Liver (tissue), 9 donors: ENCODE data around the gene AP2S1. TPM values are rescaled to one million over a fixed set of nuclear protein-coding genes. Genes with fewer than 3 reads are reported as not detected.

Experiments used
- DNase-seq: peaks from one replicate; pipeline ENCODE4 v3.0.0-alpha.2; 2017; ENCODE audit warnings: low spot score
- H3K27ac ChIP-seq, 2 donors: one replicate each; pipeline ENCODE4 v1.7.0; 2013; ENCODE audit warnings: inconsistent platforms in 2 of 2, low read length in 2 of 2, control low read depth in 1 of 2, low read depth in 1 of 2, mild to moderate bottlenecking in 1 of 2
- H3K27me3 ChIP-seq, 4 donors: one replicate each; pipeline versions ENCODE4 v1.6.1 to v1.7.0; 2013; ENCODE audit warnings: low read length in 3 of 4, inconsistent platforms in 1 of 4, mild to moderate bottlenecking in 1 of 4, moderate library complexity in 1 of 4; ENCODE audit not compliant: control insufficient read depth in 4 of 4, insufficient read depth in 4 of 4
- H3K36me3 ChIP-seq, 4 donors: one replicate each; pipeline versions ENCODE4 v1.6.1 to v1.7.0; 2013; ENCODE audit warnings: low read length in 3 of 4, mild to moderate bottlenecking in 3 of 4, low read depth in 1 of 4, moderate library complexity in 1 of 4; ENCODE audit not compliant: control insufficient read depth in 4 of 4, insufficient read depth in 3 of 4
- H3K4me1 ChIP-seq, 4 donors: one replicate each; pipeline versions ENCODE4 v1.6.1 to v1.7.0; 2013; ENCODE audit warnings: low read length in 3 of 4, mild to moderate bottlenecking in 3 of 4, moderate library complexity in 1 of 4; ENCODE audit not compliant: control insufficient read depth in 4 of 4, insufficient read depth in 4 of 4
- H3K4me3 ChIP-seq, 3 donors: one replicate each; pipeline versions ENCODE4 v1.6.1 to v1.7.0; 2013; ENCODE audit warnings: low read length in 3 of 3, control low read depth in 1 of 3, low read depth in 1 of 3, mild to moderate bottlenecking in 1 of 3
- H3K9ac ChIP-seq, 2 donors: one replicate each; pipeline ENCODE4 v1.7.0; 2013; ENCODE audit warnings: low read length in 2 of 2, mild to moderate bottlenecking in 2 of 2, moderate library complexity in 2 of 2, control low read depth in 1 of 2, low read depth in 1 of 2
- H3K9me3 ChIP-seq, 4 donors: one replicate each; pipeline versions ENCODE4 v1.6.1 to v1.7.0; 2013; ENCODE audit warnings: low read length in 3 of 4; ENCODE audit not compliant: control insufficient read depth in 4 of 4
- CTCF ChIP-seq: fragments of 150-350 bp; IDR thresholded peaks from 2 replicates; pipeline ENCODE4 v1.5.1; 2017; ENCODE audit warnings: improper control_type of control experiment, low read depth, low read length; ENCODE audit not compliant: missing input control
- EGR1 ChIP-seq, 2 donors: IDR thresholded peaks; 2 replicates each; pipeline ENCODE4 v1.6.1; 2016 to 2018; ENCODE audit warnings: antibody characterized with exemption in 2 of 2, low read depth in 2 of 2
- FOXA1 ChIP-seq: IDR thresholded peaks from 2 replicates; pipeline ENCODE4 v1.6.1; 2016; ENCODE audit warnings: antibody characterized with exemption
- FOXA2 ChIP-seq: IDR thresholded peaks from 2 replicates; pipeline ENCODE4 v1.6.1; 2016; ENCODE audit warnings: antibody characterized with exemption
- GABPA ChIP-seq, 2 donors: IDR thresholded peaks in 1 of 2; conservative IDR thresholded peaks in 1 of 2; 2 replicates each; pipeline ENCODE4 v1.6.1; 2016; ENCODE audit warnings: antibody characterized with exemption in 2 of 2, mild to moderate bottlenecking in 1 of 2, moderate library complexity in 1 of 2
- HNF4A ChIP-seq, 2 donors: conservative IDR thresholded peaks; 2 replicates each; pipeline ENCODE4 v1.6.1; 2016; ENCODE audit warnings: antibody characterized with exemption in 2 of 2, mild to moderate bottlenecking in 2 of 2
- HNF4G ChIP-seq: IDR thresholded peaks from 2 replicates; pipeline ENCODE4 v1.6.1; 2016; ENCODE audit warnings: antibody characterized with exemption
- JUND ChIP-seq, 2 donors: IDR thresholded peaks; 2 replicates each; pipeline ENCODE4 v1.6.1; 2016; ENCODE audit warnings: antibody characterized with exemption in 2 of 2
- RAD21 ChIP-seq, 2 donors: IDR thresholded peaks; 2 replicates each; pipeline ENCODE4 v1.6.1; 2016; ENCODE audit warnings: antibody characterized with exemption in 2 of 2, mild to moderate bottlenecking in 2 of 2
- RXRA ChIP-seq, 2 donors: IDR thresholded peaks; 2 replicates each; pipeline ENCODE4 v1.6.1; 2017 to 2018; ENCODE audit warnings: antibody characterized with exemption in 2 of 2, mild to moderate bottlenecking in 1 of 2
- SP1 ChIP-seq: IDR thresholded peaks from 2 replicates; pipeline ENCODE4 v1.6.1; 2018; ENCODE audit warnings: antibody characterized with exemption, mild to moderate bottlenecking
- TAF1 ChIP-seq: conservative IDR thresholded peaks from 2 replicates; pipeline ENCODE4 v1.6.1; 2016; ENCODE audit warnings: antibody characterized with exemption, mild to moderate bottlenecking
- YY1 ChIP-seq: IDR thresholded peaks from 2 replicates; pipeline ENCODE4 v1.6.1; 2016; ENCODE audit warnings: antibody characterized with exemption, mild to moderate bottlenecking
- WGBS: extraction: QIAGEN DNeasy Blood & Tissue Kit; methylation state at CpG from one replicate; pipeline ENCODE4 v1.1.7; 2013; 5-methylcytosine and 5-hydroxymethylcytosine counted together
- polyA plus RNA-seq, 2 donors: library from polyadenylated mRNA; stranded (reverse) in 1 of 2; unstranded in 1 of 2; fragments of 200-250 nt in 1 of 2; fragments of >200 nt in 1 of 2; fragmentation: Nextera tagmentation in 1 of 2; extraction: Ambion mirVana in 1 of 2; gene quantifications; one replicate each; pipeline versions ENCODE4 v1.2.1 to v1.2.3, GENCODE V29; 2013 to 2015
- total RNA-seq, 2 donors: library from RNA; depleted of rRNA; stranded (reverse); fragments of >200 nt; gene quantifications; one replicate each; pipeline ENCODE4 v1.2.3, GENCODE V29; 2014
- TF ChIP-seq, protein P1 (sequence below): IDR thresholded peaks from 2 replicates; pipeline ENCODE4 v1.6.1; 2016; ENCODE audit warnings: antibody characterized with exemption
- TF ChIP-seq, protein P2 (sequence below): IDR thresholded peaks from 2 replicates; pipeline ENCODE4 v1.6.1; 2016; ENCODE audit warnings: antibody characterized with exemption
- TF ChIP-seq, protein P3 (sequence below): IDR thresholded peaks from 2 replicates; pipeline ENCODE4 v1.6.1; 2016; ENCODE audit warnings: antibody characterized with exemption
- TF ChIP-seq, protein P4 (sequence below): IDR thresholded peaks from 2 replicates; pipeline ENCODE4 v1.6.1; 2016; ENCODE audit warnings: antibody characterized with exemption, mild to moderate bottlenecking
- donor health status: healthy.
- donor health status: healthy.
- donor health status: healthy.
- donor health status: healthy.
- donor health status: healthy.

AP2S1 gene
- total and polyA plus RNA-seq, 4 donors: 28.3 to 168 (median 79.0) TPM

DNA sequence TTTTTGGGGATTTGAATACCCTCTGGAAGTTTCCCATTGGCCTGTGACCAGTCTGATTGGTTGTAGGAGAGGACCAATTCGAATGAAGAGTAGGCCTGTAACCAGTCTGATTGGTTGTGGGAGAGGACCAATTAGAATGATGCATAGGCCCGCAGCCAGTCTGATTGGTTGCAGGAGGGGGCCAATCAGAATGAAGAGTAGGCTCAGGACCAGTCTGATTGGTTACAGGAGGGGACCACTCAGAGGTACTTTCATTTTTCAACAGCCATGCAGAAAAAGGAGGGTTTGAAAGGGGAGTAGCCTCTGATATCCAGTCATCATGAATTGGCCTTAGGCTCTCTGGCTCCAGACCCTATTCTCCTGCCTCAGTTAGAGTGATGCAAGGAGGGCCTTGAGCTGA lies 31.8 kb downstream of the AP2S1 start:
- no peak overlapping the region for H3K27ac ChIP-seq
- no peak for DNase-seq
- TF ChIP-seq YY1 (no peak), FOXA1 (no peak), GABPA (IDR thresholded peaks at IDR 0.05 in 1 of 2, conservative IDR thresholded peaks at IDR 0.05 in 1 of 2) (no peak), RAD21 (IDR thresholded peaks at IDR 0.05) (no peak), JUND (IDR thresholded peaks at IDR 0.05) (no peak), RXRA (IDR thresholded peaks at IDR 0.05) (no peak), TAF1 (no peak), CTCF (no peak), FOXA2 (no peak), HNF4G (no peak), HNF4A (conservative IDR thresholded peaks at IDR 0.05) (no peak), EGR1 (IDR thresholded peaks at IDR 0.05; ENCODE audit: low read depth in 2 of 2) (no peak), SP1 (no peak)
- TF ChIP-seq, protein P1, sequence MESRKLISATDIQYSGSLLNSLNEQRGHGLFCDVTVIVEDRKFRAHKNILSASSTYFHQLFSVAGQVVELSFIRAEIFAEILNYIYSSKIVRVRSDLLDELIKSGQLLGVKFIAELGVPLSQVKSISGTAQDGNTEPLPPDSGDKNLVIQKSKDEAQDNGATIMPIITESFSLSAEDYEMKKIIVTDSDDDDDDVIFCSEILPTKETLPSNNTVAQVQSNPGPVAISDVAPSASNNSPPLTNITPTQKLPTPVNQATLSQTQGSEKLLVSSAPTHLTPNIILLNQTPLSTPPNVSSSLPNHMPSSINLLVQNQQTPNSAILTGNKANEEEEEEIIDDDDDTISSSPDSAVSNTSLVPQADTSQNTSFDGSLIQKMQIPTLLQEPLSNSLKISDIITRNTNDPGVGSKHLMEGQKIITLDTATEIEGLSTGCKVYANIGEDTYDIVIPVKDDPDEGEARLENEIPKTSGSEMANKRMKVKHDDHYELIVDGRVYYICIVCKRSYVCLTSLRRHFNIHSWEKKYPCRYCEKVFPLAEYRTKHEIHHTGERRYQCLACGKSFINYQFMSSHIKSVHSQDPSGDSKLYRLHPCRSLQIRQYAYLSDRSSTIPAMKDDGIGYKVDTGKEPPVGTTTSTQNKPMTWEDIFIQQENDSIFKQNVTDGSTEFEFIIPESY: no peak
- TF ChIP-seq, protein P2, sequence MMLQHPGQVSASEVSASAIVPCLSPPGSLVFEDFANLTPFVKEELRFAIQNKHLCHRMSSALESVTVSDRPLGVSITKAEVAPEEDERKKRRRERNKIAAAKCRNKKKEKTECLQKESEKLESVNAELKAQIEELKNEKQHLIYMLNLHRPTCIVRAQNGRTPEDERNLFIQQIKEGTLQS: no peak
- TF ChIP-seq, protein P3, sequence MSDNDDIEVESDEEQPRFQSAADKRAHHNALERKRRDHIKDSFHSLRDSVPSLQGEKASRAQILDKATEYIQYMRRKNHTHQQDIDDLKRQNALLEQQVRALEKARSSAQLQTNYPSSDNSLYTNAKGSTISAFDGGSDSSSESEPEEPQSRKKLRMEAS: no peak
- TF ChIP-seq, protein P4, sequence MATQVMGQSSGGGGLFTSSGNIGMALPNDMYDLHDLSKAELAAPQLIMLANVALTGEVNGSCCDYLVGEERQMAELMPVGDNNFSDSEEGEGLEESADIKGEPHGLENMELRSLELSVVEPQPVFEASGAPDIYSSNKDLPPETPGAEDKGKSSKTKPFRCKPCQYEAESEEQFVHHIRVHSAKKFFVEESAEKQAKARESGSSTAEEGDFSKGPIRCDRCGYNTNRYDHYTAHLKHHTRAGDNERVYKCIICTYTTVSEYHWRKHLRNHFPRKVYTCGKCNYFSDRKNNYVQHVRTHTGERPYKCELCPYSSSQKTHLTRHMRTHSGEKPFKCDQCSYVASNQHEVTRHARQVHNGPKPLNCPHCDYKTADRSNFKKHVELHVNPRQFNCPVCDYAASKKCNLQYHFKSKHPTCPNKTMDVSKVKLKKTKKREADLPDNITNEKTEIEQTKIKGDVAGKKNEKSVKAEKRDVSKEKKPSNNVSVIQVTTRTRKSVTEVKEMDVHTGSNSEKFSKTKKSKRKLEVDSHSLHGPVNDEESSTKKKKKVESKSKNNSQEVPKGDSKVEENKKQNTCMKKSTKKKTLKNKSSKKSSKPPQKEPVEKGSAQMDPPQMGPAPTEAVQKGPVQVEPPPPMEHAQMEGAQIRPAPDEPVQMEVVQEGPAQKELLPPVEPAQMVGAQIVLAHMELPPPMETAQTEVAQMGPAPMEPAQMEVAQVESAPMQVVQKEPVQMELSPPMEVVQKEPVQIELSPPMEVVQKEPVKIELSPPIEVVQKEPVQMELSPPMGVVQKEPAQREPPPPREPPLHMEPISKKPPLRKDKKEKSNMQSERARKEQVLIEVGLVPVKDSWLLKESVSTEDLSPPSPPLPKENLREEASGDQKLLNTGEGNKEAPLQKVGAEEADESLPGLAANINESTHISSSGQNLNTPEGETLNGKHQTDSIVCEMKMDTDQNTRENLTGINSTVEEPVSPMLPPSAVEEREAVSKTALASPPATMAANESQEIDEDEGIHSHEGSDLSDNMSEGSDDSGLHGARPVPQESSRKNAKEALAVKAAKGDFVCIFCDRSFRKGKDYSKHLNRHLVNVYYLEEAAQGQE: no peak
- no peaks in the 10 kb centered on the region for H3K9me3 ChIP-seq
- no peak overlapping the region for H3K4me3 ChIP-seq
- WGBS: 96% methylated on average over 2 of the region's 2 CpGs
- no peaks in the 10 kb centered on the region for H3K27me3 ChIP-seq
- peaks cover 0 to 5% (median under 1%) of the 10 kb centered on the region in 4 donors for H3K4me1 ChIP-seq
- no peak overlapping the region for H3K9ac ChIP-seq
- H3K36me3 ChIP-seq: no peaks in the 10 kb centered on the region
